Smooth muscle cell (in vitro differentiated cells): ENCODE results near the gene ANKRD33B. TPM values are rescaled to one million over a fixed set of nuclear protein-coding genes. Genes with fewer than 3 reads are reported as not detected.

Source experiments
- DNase-seq: peaks from one replicate; lab custom pipeline; 2025; ENCODE audit not compliant: unreplicated experiment; lab: John Stamatoyannopoulos, UW
- H2AFZ ChIP-seq: fragments of 200-600 bp; sonication (generic); 2 replicates; pipeline ENCODE4 v1.6.0; 2016; ENCODE audit warnings: antibody characterized with exemption, low read depth, mild to moderate bottlenecking
- H3F3A ChIP-seq: fragments of 200-600 bp; sonication (generic); 2 replicates; pipeline ENCODE4 v1.6.0; 2017; ENCODE audit warnings: antibody characterized with exemption, low read depth
- H3K27ac ChIP-seq: fragments of 200-600 bp; sonication (generic); 2 replicates; pipeline ENCODE4 v1.5.1; 2016; ENCODE audit warnings: low read depth, mild to moderate bottlenecking
- H3K27me3 ChIP-seq: fragments of 200-600 bp; sonication (generic); 2 replicates; pipeline ENCODE4 v1.6.1; 2016; ENCODE audit warnings: low read depth, mild to moderate bottlenecking
- H3K36me3 ChIP-seq: fragments of 200-600 bp; sonication (generic); 2 replicates; pipeline ENCODE4 v1.5.1; 2016; ENCODE audit warnings: low read depth
- H3K4me1 ChIP-seq: fragments of 200-600 bp; sonication (generic); 2 replicates; pipeline ENCODE4 v1.5.1; 2016; ENCODE audit warnings: low read depth
- H3K4me2 ChIP-seq: fragments of 200-600 bp; sonication (generic); 2 replicates; pipeline ENCODE4 v1.6.0; 2016; ENCODE audit warnings: mild to moderate bottlenecking
- H3K4me3 ChIP-seq: fragments of 200-600 bp; sonication (generic); 2 replicates; pipeline ENCODE4 v1.5.1; 2016; ENCODE audit warnings: mild to moderate bottlenecking
- H3K79me2 ChIP-seq: fragments of 200-600 bp; sonication (generic); 2 replicates; pipeline ENCODE4 v1.6.0; 2016; ENCODE audit warnings: low read depth, mild to moderate bottlenecking
- H3K9ac ChIP-seq: fragments of 200-600 bp; sonication (generic); 2 replicates; pipeline ENCODE4 v1.6.0; 2016; ENCODE audit warnings: low read depth
- H3K9me3 ChIP-seq: fragments of 200-600 bp; sonication (generic); replicated peaks from 2 replicates; pipeline ENCODE4 v1.5.1; 2016; ENCODE audit warnings: low read depth
- H4K20me1 ChIP-seq: fragments of 200-600 bp; sonication (generic); 2 replicates; pipeline ENCODE4 v1.6.0; 2016; ENCODE audit warnings: low read depth
- CTCF ChIP-seq: fragments of 200-600 bp; sonication (generic); IDR thresholded peaks from 2 replicates; pipeline ENCODE4 v1.5.1; 2017; ENCODE audit warnings: borderline replicate concordance, mild to moderate bottlenecking, antibody characterized with exemption; ENCODE audit not compliant: insufficient read depth, poor library complexity, severe bottlenecking
- WGBS: methylation state at CpG from one replicate; pipeline ENCODE4 v1.1.7; 2016; ENCODE audit warnings: low lambda C conversion rate; 5-methylcytosine and 5-hydroxymethylcytosine counted together
- polyA plus RNA-seq: library from polyadenylated mRNA; unstranded; fragments of >200 nt; fragmentation: Nextera tagmentation; extraction: Ambion mirVana; gene quantifications from 2 replicates; pipeline ENCODE4 v1.2.1, GENCODE V29; 2016
- total RNA-seq: library from RNA; depleted of rRNA; stranded (reverse); fragments of >200 nt; gene quantifications from 2 replicates; pipeline ENCODE4 v1.2.3, GENCODE V29; 2014

The ANKRD33B gene
- total and polyA plus RNA-seq, 2 experiments from 2014 or later, result 1.2 to 2.2 TPM

- no peak overlapping the region for H3K4me3 ChIP-seq
- 55% methylated on average over 11 of the region's 11 CpGs for WGBS
- H3K9me3 ChIP-seq, result no peaks in the 10 kb centered on the region
- H2AFZ ChIP-seq, result no peak overlapping the region
- no peak overlapping the region for H3K9ac ChIP-seq
- H3K27ac ChIP-seq, result no peak overlapping the region
- no peaks in the 10 kb centered on the region for H3K27me3 ChIP-seq
- peaks cover 8% of the 10 kb centered on the region for H3K79me2 ChIP-seq
- no peak for TF ChIP-seq CTCF
- H3K36me3 ChIP-seq, result no peaks in the 10 kb centered on the region
- peaks cover 16% of the 10 kb centered on the region for H3F3A ChIP-seq
- DNase-seq, result no peak
- no peaks in the 10 kb centered on the region for H4K20me1 ChIP-seq
- no peak overlapping the region for H3K4me2 ChIP-seq
- peaks cover 11% of the 10 kb centered on the region for H3K4me1 ChIP-seq
Observed at GRCh38 chr5:10588779-10589447, 25.0 kb downstream of the ANKRD33B start.

- Histone ChIP-seq H3K27ac (peak overlapping the region; percentile 62), H3K9me3 (no peaks in the 10 kb centered on the region), H3K9ac (no peak overlapping the region), H3K79me2 (no peaks in the 10 kb centered on the region), H3K27me3 (no peaks in the 10 kb centered on the region), H3F3A (peaks cover 16% of the 10 kb centered on the region), H2AFZ (no peak overlapping the region), H3K4me1 (peaks cover 11% of the 10 kb centered on the region), H4K20me1 (no peaks in the 10 kb centered on the region), H3K4me3 (no peak overlapping the region), H3K36me3 (no peaks in the 10 kb centered on the region), H3K4me2 (peak overlapping the region; percentile 45)
- no peak for TF ChIP-seq CTCF
- WGBS, result 64% methylated on average over 13 of the region's 13 CpGs
- DNase-seq, result no peak
Observed at GRCh38 chr5:10590226-10590999, 26.5 kb downstream of the ANKRD33B start.

GRCh38 chr5:10591159-10591558 lies 27.3 kb downstream of the ANKRD33B start:
- Histone ChIP-seq H3K4me1 (peaks cover 11% of the 10 kb centered on the region), H3K27me3 (no peaks in the 10 kb centered on the region), H4K20me1 (no peaks in the 10 kb centered on the region), H3K36me3 (no peaks in the 10 kb centered on the region), H2AFZ (no peak overlapping the region), H3K9ac (no peak overlapping the region), H3K4me3 (no peak overlapping the region), H3K4me2 (peak overlapping the region; percentile 45), H3K27ac (peak overlapping the region; percentile 62), H3F3A (peaks cover 16% of the 10 kb centered on the region), H3K9me3 (no peaks in the 10 kb centered on the region), H3K79me2 (no peaks in the 10 kb centered on the region)
- WGBS, result 74% methylated on average over 6 of the region's 6 CpGs
- TF ChIP-seq CTCF, result no peak
- DNase-seq, result no peak
